Sigmoid colon (tissue), 7 donors: ENCODE data around the gene FBXL7. TPM values are rescaled to one million over a fixed set of nuclear protein-coding genes. Genes with fewer than 3 reads are reported as not detected.
"Not testable (repeated sequence)": the region's sequence is repeated elsewhere in the genome, so short reads cannot be mapped to it uniquely, and the experiment has no call there.

ENCODE experiments used
- DNase-seq: peaks from one replicate; pipeline ENCODE4 v3.0.0-alpha.2; 2019
- H3K27ac ChIP-seq, 4 donors: fragments of 200-600 bp; sonication (generic); one replicate each; pipeline ENCODE4 v1.5.1; 2016 to 2019; ENCODE audit warnings: mild to moderate bottlenecking in 1 of 4
- H3K27me3 ChIP-seq, 3 donors: fragments of 200-600 bp; sonication (generic); one replicate each; pipeline ENCODE4 v1.5.1; 2019; ENCODE audit warnings: mild to moderate bottlenecking in 1 of 3
- H3K36me3 ChIP-seq, 4 donors: fragments of 200-600 bp; sonication (generic); one replicate each; pipeline ENCODE4 v1.5.1; 2016 to 2019
- H3K4me1 ChIP-seq, 4 donors: fragments of 200-600 bp; sonication (generic); one replicate each; pipeline ENCODE4 v1.5.1; 2017 to 2019
- H3K4me3 ChIP-seq, 4 donors: fragments of 200-600 bp; sonication (generic); one replicate each; pipeline ENCODE4 v1.5.1; 2017 to 2019; ENCODE audit warnings: mild to moderate bottlenecking in 2 of 4, moderate library complexity in 1 of 4
- H3K9me3 ChIP-seq, 4 donors: fragments of 200-600 bp in 3 of 4; sonication (generic) in 3 of 4; one replicate each; pipeline versions ENCODE4 v1.5.1 to v1.6.1; 2013 to 2019
- EP300 ChIP-seq, 4 donors: sonication (generic); formaldehyde crosslinking; IDR thresholded peaks; one replicate each; pipeline ENCODE4 v1.6.1; 2017; ENCODE audit warnings: antibody characterized with exemption in 4 of 4
- POLR2A ChIP-seq, 2 donors: fragments of 450-650 bp; IDR thresholded peaks; one replicate each; pipeline ENCODE4 v1.6.1; 2016; ENCODE audit warnings: antibody characterized with exemption in 2 of 2, mild to moderate bottlenecking in 2 of 2, moderate library complexity in 2 of 2
- POLR2AphosphoS5 ChIP-seq, 4 donors: sonication (generic); formaldehyde crosslinking; IDR thresholded peaks; one replicate each; pipeline ENCODE4 v1.6.1; 2017; ENCODE audit warnings: antibody characterized with exemption in 4 of 4
- WGBS, 2 donors: extraction: QIAGEN DNeasy Blood & Tissue Kit; methylation state at CpG; one replicate each; pipeline ENCODE4 v1.1.7; 2013; 5-methylcytosine and 5-hydroxymethylcytosine counted together
- intact Hi-C: fragments of 100-400 bp; cut with DNase I; formaldehyde crosslinking; loops from one replicate; pipeline ENCODE4 v1.15.1; 2023
- polyA plus RNA-seq, 3 donors: library from polyadenylated mRNA; stranded (reverse); fragments of 200-250 nt; gene quantifications; one replicate each; pipeline ENCODE4 v1.2.3, GENCODE V29; 2013
- total RNA-seq, 4 donors: library from RNA; depleted of rRNA; stranded (reverse); fragments of >200 nt; gene quantifications; one replicate each; pipeline ENCODE4 v1.1.0, GENCODE V29; 2016
- TF ChIP-seq, protein P1 (sequence below), 4 experiments: fragments of 450-650 bp in 3 of 4; fragments of 200-600 bp in 1 of 4; IDR thresholded peaks; one replicate each; pipeline ENCODE4 v1.5.1; 2016 to 2019; ENCODE audit warnings: antibody characterized with exemption in 4 of 4, mild to moderate bottlenecking in 3 of 4, moderate library complexity in 2 of 4
- donor health status: healthy with polysubstance abuse.
- donor health status: Bipolar disorder and iron deficiency.
- donor health status: healthy.

Gene FBXL7
- total and polyA plus RNA-seq, 7 donors, result 0.92 to 44.3 (median 18.2) TPM

GRCh38 chr5:15858326-15858725 lies 358.3 kb downstream of the FBXL7 start:
- no peak for TF ChIP-seq EP300 (IDR thresholded peaks at IDR 0.05)
- no peak for TF ChIP-seq POLR2A (IDR thresholded peaks at IDR 0.05)
- TF ChIP-seq, protein P1, sequence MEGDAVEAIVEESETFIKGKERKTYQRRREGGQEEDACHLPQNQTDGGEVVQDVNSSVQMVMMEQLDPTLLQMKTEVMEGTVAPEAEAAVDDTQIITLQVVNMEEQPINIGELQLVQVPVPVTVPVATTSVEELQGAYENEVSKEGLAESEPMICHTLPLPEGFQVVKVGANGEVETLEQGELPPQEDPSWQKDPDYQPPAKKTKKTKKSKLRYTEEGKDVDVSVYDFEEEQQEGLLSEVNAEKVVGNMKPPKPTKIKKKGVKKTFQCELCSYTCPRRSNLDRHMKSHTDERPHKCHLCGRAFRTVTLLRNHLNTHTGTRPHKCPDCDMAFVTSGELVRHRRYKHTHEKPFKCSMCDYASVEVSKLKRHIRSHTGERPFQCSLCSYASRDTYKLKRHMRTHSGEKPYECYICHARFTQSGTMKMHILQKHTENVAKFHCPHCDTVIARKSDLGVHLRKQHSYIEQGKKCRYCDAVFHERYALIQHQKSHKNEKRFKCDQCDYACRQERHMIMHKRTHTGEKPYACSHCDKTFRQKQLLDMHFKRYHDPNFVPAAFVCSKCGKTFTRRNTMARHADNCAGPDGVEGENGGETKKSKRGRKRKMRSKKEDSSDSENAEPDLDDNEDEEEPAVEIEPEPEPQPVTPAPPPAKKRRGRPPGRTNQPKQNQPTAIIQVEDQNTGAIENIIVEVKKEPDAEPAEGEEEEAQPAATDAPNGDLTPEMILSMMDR (IDR thresholded peaks at IDR 0.05), result no peak
- TF ChIP-seq POLR2AphosphoS5 (IDR thresholded peaks at IDR 0.05), result no peak
- no peaks in the 10 kb centered on the region for H3K36me3 ChIP-seq
- peaks cover 0 to 5% (median 0%) of the 10 kb centered on the region in 4 donors for H3K4me1 ChIP-seq
- WGBS, 2 donors, result 56 to 58% methylated on average over 1 of the region's 1 CpG
- intact Hi-C loops, result no loop called here
- H3K27ac ChIP-seq, result no peak overlapping the region
- H3K27me3 ChIP-seq, result no peaks in the 10 kb centered on the region
- DNase-seq, result no peak
- no peaks in the 10 kb centered on the region for H3K9me3 ChIP-seq
- no peak overlapping the region for H3K4me3 ChIP-seq

DNA sequence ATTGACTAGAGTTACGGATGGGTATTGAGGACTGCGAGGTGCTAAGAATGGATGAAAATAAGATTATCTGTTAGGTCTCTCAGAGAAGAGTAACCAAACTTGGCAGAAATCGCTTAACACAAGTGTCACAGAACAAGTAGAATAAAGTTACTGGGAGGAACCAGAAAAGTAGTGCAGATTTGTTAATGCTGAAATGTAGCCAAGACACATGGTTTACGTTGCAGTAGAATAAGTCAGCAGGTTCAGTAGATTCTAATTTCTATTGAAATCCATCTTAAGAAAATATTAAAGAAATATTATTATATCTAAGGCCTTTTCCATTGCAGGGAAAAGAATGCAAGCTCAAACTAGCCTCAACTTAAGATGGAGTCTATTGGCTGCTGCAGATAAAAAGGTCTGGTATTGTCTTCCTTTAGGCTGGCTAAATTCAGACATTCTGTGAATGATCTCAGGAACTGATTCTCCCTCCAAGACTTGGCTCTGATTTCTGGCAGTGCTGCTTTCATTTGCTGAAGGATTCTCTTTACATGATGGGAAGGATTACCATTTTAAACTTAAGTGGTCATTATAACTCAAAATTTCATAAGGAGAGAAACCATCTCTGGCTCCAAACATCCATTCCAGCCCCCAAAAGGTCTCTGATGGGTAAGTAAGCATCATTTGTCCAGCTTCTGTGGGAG lies 364.7 kb downstream of the FBXL7 start:
- WGBS, 2 donors, result 84 to 86% methylated on average over 4 of the region's 4 CpGs
- Histone ChIP-seq H3K36me3 (no peaks in the 10 kb centered on the region), H3K27ac (no peak overlapping the region), H3K4me3 (no peak overlapping the region), H3K9me3 (no peaks in the 10 kb centered on the region), H3K4me1 (no peaks in the 10 kb centered on the region), H3K27me3 (no peaks in the 10 kb centered on the region)
- intact Hi-C loops, result no loop called here
- TF ChIP-seq, protein P1 (IDR thresholded peaks at IDR 0.05), result no peak
- TF ChIP-seq POLR2AphosphoS5 (IDR thresholded peaks at IDR 0.05) (no peak), POLR2A (IDR thresholded peaks at IDR 0.05) (no peak), EP300 (IDR thresholded peaks at IDR 0.05) (no peak)
- no peak for DNase-seq

DNA sequence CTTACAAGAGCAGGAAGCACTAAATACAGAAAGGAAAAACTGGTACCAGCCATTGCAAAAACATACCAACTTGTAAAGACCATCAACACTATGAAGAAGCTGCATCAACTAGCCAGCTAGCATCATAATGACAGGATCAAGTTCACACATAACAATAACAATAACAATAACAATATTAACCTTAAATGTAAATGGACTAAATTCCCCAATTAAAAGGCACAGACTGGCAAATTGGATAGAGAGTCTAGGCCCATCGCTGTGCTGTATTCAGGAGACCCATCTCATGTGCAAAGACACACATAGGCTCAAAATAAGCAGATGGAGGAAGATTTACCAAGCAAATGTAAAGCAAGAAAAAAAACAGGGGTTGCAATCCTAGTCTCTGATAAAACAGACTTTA lies 372.3 kb downstream of the FBXL7 start:
- H3K4me1 ChIP-seq, H3K36me3 ChIP-seq, DNase-seq, H3K27ac ChIP-seq, H3K27me3 ChIP-seq, H3K4me3 ChIP-seq, H3K9me3 ChIP-seq, intact Hi-C loops: not testable (repeated sequence)
- WGBS, 2 donors, result 74 to 91% methylated on average over 1 of the region's 1 CpG

- TF ChIP-seq, protein P1 (IDR thresholded peaks at IDR 0.05), result no peak
- TF ChIP-seq EP300 (IDR thresholded peaks at IDR 0.05), result no peak
- TF ChIP-seq POLR2AphosphoS5 (IDR thresholded peaks at IDR 0.05), result no peak
- no peak for TF ChIP-seq POLR2A (IDR thresholded peaks at IDR 0.05)
- H3K36me3 ChIP-seq, result no peaks in the 10 kb centered on the region
- no peaks in the 10 kb centered on the region for H3K9me3 ChIP-seq
- H3K4me1 ChIP-seq, result no peaks in the 10 kb centered on the region
- WGBS, 2 donors, result 67 to 76% methylated on average over 5 of the region's 5 CpGs
- intact Hi-C loops, result no loop called here
- no peak overlapping the region for H3K27ac ChIP-seq
- H3K4me3 ChIP-seq, result no peak overlapping the region
- no peak for DNase-seq
- no peaks in the 10 kb centered on the region for H3K27me3 ChIP-seq
Measured at GRCh38 chr5:15877914-15878313, 377.9 kb downstream of the FBXL7 start.

GRCh38 chr5:15880201-15880600 lies 380.2 kb downstream of the FBXL7 start:
- TF ChIP-seq, protein P1 (IDR thresholded peaks at IDR 0.05), result no peak
- TF ChIP-seq POLR2A (IDR thresholded peaks at IDR 0.05), result no peak
- no peak for TF ChIP-seq POLR2AphosphoS5 (IDR thresholded peaks at IDR 0.05)
- TF ChIP-seq EP300 (IDR thresholded peaks at IDR 0.05), result no peak
- intact Hi-C loops, result no loop called here
- no peak overlapping the region for H3K27ac ChIP-seq
- H3K9me3 ChIP-seq, result no peaks in the 10 kb centered on the region
- H3K4me1 ChIP-seq, result peaks cover 0 to under 1% (median 0%) of the 10 kb centered on the region in 4 donors
- 45 to 70% methylated on average over 3 of the region's 3 CpGs for WGBS, 2 donors
- H3K36me3 ChIP-seq, result no peaks in the 10 kb centered on the region
- H3K4me3 ChIP-seq, result no peak overlapping the region
- no peaks in the 10 kb centered on the region for H3K27me3 ChIP-seq
- no peak for DNase-seq
